ENCODE data around the gene PAQR6.
"Not testable (repeated sequence)": the region's sequence is repeated elsewhere in the genome, so short reads cannot be mapped to it uniquely, and the experiment has no call there.

Gene PAQR6

DNA sequence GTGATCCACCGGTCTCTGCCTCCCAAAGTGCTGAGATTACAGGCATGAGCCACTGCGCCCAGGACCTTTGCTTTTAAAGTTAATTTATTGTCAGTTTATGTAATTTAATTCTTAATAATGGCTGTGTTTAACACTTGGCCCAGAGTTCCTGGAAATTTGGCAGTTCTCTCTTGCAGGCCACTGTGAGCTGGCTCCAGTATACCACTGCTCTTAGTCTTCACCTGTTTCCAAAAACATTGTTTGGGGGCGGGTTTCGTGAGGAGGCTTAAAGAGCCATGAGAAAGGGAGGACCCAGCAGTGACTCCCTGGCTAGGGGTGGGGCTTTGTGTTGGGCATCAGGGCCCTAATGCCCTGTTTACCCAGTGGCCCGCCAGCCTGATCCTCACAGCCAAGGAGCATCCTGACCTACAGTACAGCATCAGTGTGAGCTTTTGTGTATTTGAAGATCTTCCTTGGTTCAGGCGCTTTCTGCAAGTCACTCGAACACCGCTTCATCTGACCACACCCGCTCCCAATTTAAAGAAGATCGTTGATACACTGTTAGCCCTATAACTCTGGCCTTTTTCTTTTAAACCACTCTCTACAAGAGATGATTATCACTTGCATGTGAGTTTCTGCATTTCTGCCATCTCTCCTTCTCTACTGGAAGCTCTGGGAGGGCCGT, 17.9 kb downstream of the PAQR6 start:
- DNase-seq = no peak

DNA sequence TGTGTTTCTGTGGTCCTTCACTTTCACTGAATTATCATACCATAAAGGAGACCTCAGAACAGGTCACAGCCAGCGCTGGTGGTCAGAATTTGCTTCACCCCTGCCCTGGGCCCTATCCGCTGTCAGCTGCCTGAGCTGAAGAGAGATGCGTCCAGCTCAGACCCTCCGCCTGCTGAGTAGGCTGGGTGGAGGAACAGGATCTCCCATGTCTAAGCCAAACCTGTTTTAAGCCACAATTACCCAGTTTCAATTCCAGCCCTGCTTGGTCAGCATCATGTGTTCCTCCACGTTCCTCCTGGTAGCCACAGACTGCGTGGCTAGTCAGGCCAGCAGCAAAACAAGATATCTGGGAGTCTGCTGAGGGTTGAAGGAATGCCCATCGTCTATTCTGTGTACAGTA, 19.4 kb downstream of the PAQR6 start:
- DNase-seq = no peak

DNA sequence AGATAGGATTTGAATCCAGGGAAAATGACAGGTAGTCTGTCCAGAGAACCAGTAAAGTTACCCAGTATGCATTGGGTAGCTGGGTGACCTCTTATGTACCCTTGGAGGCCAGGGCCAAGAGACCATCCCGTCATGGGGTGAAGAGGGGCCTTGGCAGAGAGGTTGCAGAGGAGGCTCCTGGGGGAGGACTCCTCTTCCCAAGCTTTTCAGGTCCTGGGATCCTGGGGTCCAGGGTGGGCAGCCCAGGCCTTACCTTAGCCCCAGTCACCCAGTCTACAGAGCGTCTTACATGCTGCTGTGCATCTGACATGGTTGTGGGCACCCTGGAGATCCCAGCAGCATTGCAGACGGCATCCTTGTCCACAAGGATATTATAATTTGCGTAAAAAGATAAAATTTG, 21.1 kb downstream of the PAQR6 start:
- no peak for DNase-seq

DNA sequence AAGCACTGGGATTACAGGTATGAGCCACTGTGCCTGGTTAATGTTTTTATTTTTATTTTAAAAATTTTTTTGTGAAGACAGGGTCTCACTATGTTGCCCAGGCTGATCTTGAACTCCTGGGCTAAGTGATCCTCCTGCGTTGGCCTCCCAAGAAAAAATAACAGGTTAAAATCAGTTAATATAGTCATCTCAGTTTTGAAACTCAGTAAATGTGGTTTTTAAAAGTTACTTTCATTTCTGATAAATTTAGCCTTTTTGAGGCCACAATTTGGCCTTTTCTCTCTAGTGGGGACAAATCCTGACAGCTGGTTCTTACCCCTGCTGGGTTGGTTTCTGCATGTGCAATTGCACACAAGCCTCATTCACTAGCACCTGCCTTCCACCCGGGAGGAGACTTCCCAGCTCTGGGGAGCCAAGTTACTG, 21.7 kb downstream of the PAQR6 start:
- no peak for DNase-seq

DNA sequence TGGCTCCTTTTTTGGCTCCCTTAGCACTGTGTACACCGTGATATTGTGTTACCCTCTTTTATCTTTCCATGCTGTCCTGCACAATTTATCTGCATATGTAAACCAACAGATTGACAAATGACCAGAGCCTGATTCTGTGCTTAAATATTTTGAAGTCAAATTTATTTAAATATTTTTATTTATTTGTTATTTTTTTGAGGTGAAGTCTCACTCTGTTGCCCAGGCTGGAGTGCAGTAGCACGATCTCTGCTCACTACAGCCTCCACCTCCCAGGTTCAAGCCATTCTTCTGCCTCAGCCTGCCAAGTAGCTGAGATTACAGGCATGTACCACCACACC, 22.2 kb downstream of the PAQR6 start:
- no peak for DNase-seq

DNA sequence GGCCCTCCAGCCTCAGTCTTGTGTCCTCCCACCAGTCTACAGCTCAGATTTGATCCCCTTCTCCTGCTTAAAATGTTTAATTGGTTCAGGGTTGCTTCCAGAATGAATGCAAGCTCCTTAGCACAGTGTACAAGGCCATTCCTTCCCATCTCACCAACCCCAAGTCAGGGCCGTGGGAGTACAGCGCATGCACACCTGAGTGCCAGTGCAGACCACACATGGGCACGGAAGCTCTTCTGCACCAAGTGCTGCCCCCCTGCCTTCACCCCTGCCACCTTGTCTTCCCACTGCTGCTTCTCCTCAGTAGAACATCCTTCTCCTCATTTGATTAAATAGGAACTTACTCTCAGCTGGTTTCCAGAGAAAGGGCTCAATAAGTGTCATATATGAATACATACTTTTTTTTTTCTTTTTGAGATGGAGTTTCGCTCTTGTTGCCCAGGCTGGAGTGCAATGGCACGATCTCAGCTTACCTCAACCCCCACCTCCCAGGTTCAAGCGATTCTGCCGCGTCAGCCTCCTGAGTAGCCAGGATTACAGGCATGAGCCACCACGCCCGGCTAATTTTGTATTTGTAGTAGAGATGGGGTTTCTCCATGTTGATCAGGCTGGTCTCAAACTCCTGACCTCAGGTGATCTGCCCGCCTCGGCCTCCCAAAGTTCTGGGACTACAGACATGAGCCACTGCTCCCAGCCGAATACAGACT, 25.7 kb downstream of the PAQR6 start:
- DNase-seq = no peak

DNA sequence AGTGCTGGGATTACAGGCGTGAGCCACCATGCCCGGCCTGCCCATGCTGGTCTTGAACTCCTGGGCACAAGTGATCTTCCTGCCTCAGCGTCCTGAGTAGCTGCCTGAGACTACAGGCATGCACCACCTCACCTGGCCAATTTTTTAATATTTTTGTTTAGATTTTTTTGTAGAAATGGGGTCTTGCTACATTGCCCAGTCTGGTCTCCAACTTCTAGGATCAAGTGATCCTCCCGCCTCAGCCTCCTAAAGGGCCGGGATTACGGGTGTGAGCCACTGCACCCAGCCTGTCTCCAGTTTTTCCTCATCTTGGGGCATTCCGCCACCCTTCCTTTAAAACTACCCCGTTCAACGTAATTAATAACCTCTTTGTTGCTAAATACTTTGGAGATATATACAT, 27.6 kb downstream of the PAQR6 start:
- DNase-seq = no peak

DNA sequence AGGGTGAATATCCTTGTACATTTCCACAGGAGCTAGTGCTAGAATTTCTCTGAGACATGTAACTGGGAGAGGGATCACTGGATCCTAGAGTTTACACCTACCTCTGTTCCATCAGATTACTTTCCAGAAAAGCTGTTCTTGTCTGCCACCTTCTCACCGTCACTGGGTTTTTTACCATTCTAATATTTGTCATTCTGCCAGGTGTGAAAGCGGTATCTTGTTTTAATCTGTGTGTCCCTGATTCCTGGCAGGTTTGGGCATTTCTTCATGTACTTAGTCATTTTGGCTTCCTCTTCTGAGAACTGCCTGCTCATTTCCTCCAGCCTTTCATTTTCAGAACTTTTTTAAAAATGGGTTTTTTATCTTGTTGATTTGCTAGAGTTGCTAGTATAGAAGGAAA, 30.0 kb downstream of the PAQR6 start:
- no peak for DNase-seq

DNA sequence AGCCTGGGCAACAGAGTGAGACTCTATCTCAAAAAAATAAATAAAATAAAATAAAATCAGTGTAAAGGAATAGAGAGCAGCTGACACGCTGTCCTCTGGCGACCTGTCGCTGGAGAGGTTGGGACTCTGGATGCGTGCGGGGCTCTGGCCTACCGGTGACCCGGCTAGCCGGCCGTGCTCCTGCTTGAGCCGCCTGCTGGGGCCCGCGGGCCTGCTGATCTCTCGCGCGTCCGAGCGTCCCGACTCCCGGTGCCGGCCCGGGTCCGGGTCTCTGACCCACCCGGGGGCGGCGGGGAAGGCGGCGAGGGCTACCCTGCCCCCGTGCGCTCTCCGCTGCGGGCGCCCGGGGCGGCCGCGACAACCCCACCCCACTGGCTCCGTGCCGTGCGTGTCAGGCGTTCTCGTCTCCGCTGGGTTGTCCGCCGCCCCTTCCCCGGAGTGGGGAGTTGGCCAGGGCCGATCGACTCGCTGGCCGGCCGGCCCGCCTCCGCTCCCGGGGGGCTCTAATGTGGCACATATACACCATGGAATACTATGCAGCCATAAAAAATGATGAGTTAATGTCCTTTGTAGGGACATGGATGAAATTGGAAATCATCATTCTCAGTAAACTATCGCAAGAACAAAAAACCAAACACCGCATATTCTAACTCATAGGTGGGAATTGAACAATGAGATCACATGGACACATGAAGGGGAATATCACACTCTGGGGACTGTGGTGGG, 31.3 kb downstream of the PAQR6 start:
- DNase-seq = not testable (repeated sequence)

DNA sequence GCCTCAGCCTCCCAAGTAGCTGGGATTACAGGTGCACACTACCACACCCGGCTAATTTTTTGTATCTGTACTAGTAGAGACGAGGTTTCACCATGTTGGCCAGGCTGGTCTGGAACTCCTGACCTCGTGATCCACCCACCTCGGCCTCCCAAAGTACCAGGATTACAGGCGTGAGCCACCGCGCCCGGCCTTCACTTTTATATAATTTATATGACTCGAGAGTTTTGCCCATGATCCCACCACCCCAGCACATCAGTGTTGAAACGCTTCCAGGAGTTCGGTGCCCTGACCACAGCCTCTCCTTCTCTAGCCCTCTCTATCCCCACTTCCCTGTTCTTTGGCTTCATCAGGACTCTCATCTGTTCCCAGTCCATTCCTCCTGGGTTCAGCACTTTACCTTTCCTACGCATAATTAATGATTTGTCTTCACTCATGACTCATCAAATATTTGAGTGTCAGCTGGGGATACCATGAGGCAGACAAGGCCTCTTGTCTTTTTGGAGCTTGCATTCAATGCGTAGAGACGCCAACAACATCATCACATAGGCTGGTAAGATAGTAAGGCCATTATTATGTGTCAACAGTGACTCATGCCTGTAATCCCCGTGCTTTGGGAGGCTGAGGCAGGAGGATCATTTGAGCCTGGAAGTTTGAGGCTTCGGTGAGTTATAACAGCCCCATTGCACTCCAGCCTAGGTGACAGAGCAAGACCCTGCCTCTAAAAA, 33.7 kb downstream of the PAQR6 start:
- no peak for DNase-seq

DNA sequence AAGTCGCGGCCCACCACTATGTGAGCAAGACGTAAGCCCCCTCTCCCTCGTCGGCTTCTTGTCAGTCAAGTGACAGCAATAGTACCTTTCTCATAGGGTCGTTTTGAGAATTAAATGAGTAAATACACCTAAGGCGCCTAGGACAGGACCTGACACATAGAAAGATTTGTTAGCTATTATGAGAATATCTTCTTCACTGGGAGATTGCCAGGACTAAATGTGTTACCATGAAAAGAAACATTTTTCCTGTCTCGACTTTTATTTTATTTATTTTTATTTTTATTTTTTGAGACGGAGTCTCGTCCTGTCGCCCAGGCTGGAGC, 34.3 kb downstream of the PAQR6 start:
- DNase-seq = no peak

DNA sequence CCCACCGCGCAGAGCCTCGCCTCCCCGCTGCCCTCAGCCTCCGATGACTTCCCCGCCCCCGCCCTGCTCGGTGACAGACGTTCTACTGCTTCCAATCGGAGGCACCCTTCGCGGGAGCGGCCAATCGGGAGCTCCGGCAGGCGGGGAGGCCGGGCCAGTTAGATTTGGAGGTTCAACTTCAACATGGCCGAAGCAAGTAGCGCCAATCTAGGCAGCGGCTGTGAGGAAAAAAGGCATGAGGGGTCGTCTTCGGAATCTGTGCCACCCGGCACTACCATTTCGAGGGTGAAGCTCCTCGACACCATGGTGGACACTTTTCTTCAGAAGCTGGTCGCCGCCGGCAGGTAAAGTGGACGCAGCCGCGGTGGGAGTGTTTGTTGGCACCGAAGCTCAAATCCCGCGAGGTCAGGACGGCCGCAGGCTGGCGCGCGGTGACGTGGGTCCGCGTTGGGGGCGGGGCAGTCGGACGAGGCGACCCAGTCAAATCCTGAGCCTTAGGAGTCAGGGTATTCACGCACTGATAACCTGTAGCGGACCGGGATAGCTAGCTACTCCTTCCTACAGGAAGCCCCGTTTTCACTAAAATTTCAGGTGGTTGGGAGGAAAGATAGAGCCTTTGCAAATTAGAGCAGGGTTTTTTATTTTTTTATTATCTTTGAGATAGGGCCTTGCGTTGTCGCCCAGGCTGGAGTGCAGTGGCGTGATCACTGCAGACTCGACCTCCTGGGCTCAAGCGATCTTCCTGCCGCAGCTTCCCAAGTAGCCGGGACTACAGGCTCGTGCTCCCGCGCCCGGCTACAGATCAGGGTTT, 34.8 kb downstream of the PAQR6 start, which contains the start of gene PMF1:
Gene PMF1 (plus strand): TSS at position 175 of the 811 bp plus-strand sequence. CDS start 9 bp downstream, at position 184.
- DNase-seq = peak; percentile 98

DNA sequence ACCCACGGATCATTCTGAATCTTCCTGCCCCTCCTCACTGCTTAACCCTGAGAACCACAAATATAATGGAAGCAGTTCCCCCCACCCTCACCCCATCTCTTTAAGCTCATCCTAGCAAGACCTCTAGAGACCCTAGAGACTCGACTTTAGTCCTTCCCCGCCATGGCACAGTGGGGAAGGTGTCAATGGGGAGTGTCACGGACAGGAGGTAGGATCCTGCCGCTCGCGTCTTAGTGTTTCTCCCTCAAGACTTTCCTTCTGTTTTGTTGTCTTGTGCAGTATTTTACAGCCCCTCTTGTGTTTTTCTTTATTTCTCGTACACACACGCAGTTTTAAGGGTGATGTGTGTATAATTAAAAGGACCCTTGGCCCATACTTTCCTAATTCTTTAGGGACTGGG, 35.7 kb downstream of the PAQR6 start:
- DNase-seq = no peak

DNA sequence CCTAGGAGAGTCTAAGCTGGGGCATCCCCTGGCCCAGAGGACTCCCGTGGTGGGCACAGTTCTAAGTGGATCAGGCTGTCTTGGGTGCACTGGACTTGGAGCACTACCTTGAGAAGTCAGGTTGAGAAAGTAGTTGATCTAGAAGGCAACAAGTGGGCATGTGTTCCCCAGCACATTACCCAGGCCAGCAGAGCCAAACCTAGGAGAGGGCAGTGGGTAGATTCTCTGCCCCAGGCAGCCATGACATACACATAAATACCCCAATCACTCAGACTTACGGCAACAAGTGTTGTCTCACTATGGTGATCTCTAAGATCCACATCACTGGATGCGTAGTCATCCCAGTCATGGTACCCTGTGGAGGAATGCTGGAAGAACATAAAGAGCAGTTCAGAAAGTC, 36.6 kb downstream of the PAQR6 start:
- DNase-seq = no peak

DNA sequence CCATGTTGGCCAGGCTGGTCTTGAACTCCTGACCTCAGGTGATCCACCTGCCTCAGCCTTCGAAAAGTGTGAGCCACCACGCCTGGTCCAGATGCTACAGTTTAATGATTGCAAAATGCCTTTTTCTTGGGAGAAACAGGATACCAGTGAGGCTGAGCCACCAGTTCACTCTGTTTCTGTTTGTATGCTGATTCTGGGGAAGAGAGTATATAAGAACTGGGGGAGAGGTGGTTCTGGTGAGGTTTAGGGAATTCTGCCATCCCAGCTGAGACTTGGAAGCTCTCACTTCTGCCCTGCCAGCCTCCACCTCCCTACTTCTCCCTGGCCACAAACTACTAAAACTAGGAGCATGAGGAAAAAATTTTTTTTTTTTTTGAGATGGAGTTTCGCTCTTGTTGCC, 43.2 kb downstream of the PAQR6 start:
- DNase-seq = no peak

DNA sequence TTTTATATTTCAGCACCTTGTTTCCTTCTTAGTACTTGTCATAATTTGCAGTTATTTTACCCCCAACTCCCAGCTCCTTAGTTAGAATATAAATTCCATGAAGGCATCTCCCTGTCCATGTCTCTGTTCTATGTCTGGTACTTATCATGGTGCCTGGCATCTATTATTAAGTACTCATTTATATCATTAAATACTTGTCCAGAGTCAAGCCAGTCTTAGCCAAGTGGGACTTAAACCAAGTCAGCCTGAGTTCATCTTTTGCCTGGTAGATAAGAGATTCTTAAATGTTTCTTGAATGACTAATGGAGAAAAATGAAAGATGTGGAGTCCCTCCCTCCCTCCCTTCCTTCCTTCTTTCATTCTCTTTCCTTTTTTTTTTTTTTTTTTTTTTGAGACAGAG, 44.5 kb downstream of the PAQR6 start:
- DNase-seq = no peak

DNA sequence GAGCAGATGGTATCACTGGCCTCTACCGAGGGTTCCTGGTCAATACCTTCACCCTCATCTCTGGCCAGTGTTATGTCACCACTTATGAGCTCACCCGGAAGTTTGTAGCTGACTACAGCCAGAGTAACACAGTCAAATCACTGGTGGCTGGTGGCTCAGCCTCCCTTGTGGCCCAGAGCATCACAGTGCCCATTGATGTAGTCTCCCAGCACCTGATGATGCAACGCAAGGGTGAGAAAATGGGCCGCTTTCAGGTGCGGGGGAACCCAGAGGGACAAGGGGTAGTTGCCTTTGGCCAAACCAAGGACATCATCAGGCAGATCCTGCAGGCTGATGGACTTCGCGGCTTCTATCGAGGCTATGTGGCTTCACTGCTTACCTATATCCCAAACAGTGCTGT, 47.8 kb downstream of the PAQR6 start:
- DNase-seq = no peak

DNA sequence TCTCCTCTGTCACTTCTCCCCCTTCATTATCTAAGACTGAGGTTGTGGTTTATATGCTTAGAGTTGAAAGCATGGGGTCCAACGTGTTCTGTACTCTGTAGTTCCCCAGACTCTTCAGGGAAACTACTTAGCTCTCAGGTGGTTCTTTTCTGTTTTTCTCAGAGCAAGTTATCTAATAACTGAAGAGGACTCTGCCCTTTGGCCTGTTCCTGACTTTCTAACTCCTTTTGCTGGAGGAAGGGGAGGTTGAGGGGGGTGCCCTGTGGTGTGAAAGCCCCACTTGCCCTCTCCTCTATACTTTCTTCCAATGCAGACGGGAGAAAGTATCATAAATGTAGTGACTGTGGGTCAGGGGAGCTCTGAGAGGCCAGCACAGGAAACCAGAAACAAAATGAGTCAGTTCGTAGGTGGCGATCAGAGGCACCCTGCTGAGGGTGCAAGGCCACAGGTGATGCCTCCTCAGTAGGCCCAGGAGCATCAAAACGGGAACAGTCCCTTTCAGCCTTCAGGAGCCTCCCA, 49.0 kb downstream of the PAQR6 start:
- no peak for DNase-seq

DNA sequence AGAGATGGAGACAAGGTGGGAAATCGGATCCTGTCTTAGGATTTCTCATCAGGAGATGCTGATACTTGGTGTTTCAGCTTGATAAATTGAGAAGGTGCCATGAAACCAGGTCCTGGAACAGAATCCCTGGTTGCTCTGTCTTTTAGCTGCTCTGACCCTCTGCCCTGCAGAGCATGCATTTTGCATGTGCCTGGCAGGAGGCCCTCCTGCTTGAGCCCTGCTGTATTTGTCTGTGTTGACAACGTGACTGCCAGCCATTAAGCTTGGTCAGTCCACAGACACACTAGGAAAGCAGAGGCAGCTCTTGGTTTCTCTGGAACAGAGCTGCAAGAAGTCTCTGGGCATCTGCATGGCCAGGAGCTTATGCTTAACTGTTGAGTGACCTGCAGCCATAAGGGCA, 51.4 kb downstream of the PAQR6 start:
- DNase-seq = no peak

DNA sequence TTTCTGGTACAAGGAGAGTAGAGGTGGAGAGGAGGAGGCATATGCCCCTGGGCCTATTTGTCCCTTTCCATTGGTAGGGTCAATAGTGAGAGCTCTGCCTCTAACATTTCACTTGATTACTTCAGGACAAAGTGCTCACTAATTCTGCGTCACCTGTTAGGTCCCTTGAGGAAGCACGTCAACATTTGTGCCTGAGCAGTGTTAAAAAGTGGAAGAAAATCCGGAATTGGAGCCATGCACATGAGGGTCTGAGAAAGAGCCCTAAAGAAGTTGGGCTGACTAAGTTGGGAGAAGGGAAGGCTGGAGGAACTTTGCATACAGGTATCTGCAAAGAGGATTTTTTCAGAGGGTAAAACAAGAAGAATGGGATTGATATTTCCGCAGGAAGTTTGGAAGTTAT, 52.0 kb downstream of the PAQR6 start:
- DNase-seq = no peak

DNA sequence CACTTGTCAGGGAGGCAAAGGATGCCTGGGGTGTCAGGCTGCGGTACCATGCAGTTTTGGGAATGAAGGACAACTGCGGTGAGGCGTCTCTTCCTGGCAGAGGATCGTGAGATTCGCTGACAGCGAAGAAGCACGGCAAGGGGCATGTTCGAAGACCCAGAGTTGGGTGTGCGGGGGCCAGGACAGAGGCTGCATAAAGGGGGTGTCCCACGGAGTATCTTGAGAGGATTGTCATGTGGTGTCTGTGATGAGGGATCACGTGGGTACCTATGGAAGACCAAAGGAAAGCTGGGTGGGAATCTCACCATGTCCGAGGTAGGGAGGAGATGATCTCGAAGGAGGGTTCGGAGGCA, 53.6 kb downstream of the PAQR6 start:
- DNase-seq = no peak

DNA sequence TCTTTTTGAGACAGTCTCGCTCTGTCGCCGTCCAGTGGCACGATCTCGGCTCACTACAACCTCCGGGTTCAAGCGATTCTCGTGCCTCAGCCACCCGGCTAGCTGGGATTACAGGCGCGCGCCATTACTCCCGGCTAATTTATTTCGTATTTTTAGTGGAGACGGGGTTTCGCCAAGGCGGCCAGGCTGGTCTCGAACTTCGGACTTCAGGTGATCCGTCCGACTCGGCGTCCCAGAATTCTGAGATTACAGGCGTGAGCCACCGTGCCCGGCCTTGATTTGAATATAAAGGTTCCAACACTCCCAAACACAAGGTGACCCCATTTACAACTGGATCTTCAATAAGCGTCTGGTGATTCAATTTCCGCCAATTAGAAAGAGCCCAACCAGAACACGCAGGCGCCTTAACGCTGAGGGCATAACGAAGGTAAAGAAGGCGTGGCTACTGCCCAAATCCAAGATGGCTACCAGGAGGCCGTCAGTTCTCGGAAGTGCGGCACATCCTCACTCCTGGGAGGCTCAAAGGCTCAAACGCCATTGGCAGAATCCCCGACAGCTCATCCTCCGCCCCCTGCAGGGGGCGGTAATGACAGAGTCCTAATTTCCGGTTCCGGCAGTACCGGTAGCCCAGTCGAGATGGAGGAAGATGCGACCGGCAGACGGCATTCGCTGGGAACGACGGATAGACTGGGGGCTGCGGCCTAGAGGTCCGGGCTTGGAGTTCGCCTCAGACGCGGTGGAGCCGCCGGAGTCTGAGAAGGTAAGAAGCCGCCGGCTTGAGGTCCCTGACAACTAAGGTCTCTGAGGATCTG, 54.2 kb downstream of the PAQR6 start, which contains the start of gene SLC25A44:
Gene SLC25A44 (plus strand): TSS at position 617 of the 812 bp plus-strand sequence. CDS start 5,744 bp downstream, outside the sequence.
- peak; percentile 97 for DNase-seq

Data from activated CD8-positive, alpha-beta memory T cell treated with anti-CD3 and anti-CD28 coated beads for 24 hours (primary cell).